HG02763 (cell line): ENCODE measurements around the gene AKAP6.

Source experiments
- ATAC-seq: cut with Tn5 transposase; IDR thresholded peaks from one replicate; pipeline ENCODE4 v1.9.1; 2021; ENCODE audit warnings: mild to moderate bottlenecking, moderate library complexity; ENCODE audit not compliant: unreplicated experiment

The AKAP6 gene

DNA sequence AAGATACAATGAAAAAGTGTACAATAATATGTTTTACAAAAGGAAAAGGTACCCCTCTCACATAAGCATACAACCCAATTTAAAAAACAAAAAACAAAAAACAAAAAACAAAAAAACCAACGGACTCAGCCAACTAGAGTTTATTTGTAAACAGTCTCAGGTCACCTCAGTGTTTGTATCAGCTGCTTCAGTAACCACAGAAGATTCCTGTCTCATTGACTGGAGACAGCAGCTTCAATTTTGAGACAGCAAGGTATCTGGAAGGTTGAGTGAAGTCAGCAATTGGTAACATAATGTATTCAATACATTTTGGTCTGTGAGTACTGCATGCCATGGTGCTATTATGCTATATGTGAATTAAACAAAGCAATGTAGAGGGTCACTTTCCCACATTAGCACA lies 201.7 kb downstream of the AKAP6 start:
- ATAC-seq: no peak

DNA sequence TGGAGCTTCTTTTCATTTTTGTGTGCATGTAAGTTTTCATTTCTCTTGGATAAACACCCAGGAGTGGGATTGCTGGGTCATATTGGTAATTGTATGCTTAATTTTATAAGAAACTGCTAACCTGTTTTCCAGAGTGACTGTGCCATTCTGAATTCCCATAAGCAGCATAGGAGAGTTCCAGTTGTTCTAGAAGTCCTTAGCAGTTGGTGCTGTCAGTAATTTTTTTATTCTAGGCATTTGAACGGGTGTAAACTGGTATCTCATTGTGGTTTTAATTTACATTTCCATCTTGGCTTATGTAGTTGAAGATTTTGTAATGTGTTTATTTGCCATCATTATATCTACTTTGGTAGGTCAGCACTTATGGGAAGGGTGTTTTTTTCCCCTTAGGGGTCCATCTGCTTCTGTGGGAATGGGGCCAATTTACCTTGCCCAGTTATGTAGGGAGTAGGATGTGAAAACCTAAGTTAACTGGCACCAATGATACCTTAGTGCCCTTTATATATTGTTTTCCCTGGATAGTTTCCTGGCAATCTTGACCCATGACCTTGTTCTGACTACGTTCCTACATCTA lies 202.9 kb downstream of the AKAP6 start:
- no peak for ATAC-seq

DNA sequence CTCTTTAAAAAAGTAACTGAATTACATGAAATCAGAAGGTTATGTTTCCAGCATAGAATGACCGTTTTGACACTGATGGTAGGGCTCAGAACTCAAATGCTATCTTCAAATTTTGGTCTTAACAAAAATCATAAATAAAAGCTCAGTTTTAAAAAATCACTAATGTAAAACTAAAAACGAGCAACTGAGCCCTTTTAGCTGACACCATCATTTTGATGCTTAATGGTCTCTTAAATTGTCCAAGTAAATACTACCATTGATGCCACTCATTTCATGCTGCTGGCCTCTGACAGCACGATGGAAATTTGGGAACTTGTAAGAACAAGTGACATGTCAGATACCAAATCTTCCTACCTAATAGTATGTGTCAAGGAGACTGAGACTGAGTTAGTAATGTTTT lies 205.0 kb downstream of the AKAP6 start:
- ATAC-seq: no peak

DNA sequence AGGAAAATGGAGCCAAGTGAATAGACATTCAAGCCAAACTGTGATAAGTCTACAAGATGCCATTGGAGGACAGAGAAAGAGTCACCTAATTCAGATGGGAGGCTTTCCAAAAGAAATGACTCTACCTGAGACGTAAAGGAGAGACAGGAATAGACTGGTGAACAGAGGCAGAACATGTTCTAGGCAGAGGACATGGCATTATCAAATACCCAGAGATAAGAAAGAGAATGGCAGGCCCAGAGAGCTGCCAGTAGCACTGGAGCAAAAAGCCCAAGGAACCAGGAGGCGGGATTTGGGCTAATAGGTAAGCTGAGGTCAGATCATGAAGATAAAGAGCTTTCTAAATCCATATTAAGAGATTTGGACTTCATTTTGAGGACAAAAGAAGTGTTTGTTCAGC lies 207.1 kb downstream of the AKAP6 start:
- ATAC-seq: no peak

DNA sequence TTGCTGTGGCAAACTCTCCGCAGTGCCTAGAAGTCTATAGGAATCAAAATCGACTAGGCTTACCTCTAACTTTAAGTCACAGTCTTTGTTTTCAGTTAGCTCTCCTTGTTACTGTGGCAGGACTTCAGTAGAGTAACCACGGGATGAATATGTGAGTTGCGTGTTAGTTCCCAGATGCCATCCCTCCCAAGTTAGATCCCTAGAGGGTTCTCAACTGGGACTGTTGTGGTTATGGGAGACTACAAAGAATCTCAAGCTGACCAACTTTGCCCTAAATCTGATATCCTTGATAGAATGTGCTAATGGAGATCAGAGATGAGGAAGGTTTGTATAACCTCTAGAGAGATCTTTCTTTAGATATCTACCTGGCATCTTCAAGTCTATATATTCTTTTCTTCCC lies 208.1 kb downstream of the AKAP6 start:
- no peak for ATAC-seq

DNA sequence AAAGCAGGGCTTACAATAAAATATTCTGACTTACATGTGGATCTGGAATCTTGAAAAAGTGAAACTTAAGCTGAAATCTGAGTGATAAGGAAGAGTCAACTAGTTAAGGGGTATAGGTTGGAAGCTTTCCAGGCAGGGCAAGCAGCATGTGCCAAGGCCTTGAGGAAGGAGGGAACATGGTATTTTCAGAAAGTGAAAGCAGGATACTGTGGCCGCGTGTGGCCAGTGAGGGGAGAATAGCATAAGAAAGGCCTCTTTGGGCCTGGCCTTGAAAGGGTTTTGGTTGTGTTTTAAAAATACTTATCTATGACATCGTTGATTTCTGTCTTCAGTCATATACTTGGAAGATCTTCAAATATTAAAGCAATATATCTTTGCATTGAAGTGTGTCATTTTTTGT lies 213.4 kb downstream of the AKAP6 start:
- ATAC-seq: no peak

DNA sequence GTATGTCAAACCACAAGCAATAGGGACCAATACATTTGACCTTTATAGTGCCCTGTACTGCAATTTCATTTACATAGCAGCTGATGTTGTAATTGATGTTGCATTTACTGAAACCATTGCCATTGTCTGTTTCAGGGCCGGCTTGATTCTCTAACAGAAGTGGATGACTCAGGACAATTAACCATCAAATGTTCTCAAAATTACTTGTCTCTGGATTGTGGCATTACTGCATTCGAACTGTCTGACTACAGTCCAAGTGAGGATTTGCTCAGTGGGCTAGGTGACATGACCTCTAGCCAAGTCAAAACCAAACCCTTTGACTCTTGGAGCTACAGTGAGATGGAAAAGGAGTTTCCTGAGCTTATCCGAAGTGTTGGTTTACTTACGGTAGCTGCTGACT lies 216.0 kb downstream of the AKAP6 start:
- ATAC-seq: no peak

DNA sequence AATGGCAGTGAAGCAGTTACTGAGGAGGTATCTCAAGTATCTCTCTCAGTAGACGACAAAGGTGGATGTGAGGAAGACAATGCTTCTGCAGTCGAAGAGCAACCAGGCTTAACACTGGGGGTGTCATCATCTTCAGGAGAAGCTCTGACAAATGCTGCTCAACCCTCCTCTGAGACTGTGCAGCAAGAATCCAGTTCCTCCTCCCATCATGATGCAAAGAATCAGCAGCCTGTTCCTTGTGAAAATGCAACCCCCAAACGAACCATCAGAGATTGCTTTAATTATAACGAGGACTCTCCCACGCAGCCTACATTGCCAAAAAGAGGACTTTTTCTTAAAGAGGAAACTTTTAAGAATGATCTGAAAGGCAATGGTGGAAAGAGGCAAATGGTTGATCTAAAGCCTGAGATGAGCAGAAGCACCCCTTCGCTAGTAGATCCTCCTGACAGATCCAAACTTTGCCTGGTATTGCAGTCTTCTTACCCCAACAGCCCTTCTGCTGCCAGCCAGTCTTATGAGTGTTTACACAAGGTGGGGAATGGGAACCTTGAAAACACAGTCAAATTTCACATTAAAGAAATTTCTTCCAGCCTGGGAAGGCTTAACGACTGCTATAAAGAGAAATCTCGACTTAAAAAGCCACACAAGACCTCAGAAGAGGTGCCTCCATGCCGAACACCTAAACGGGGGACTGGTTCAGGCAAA lies 216.6 kb downstream of the AKAP6 start:
- ATAC-seq: no peak

DNA sequence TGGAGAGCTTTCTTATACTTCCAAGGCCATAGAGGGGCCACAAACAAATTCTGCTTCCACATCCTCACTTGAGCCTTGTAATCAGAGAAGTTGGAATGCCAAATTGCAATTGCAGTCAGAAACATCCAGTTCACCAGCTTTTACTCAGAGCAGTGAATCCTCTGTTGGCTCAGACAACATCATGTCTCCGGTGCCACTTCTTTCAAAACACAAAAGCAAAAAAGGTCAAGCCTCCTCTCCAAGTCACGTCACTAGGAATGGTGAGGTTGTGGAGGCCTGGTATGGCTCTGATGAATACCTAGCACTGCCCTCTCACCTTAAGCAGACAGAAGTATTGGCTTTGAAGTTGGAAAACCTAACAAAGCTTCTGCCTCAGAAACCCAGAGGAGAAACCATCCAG lies 217.1 kb downstream of the AKAP6 start:
- no peak for ATAC-seq

DNA sequence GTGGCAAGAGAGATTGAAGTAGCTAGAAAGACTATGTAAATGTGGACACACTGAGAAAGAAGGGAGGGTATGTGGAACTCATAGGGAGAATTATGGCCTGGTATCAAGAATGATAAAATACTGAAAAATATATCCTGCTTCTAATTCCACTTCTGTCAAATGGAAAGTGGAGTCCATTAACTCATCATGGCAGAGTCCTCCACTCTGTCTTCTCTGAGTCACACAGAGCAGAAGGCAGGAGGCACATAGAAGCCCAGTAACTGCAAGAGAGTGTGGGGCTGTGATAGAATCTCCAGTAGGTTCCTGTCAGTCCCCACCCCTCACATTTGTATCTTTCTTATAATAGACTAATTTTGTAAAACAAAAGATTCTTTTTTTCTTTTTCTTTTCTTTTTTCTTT lies 223.7 kb downstream of the AKAP6 start:
- ATAC-seq: no peak

DNA sequence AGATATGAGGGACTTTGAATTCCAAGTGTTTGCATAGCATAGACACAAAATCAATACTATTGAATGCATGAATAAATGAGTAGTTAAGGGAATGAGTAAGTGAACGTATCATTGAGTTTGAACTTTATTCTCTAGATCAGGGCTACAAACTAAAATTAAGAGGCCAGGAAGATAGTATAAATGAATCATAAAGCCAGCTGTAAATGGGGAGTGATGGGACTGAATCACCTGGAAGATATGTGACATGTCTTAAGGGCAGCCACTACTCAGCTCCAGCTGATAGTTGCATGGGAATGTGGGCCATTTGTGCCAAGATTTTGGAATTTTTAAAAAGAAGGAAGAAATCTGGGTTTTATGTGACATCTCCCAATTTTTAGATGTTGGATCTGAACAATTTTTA lies 229.9 kb downstream of the AKAP6 start:
- ATAC-seq: no peak

DNA sequence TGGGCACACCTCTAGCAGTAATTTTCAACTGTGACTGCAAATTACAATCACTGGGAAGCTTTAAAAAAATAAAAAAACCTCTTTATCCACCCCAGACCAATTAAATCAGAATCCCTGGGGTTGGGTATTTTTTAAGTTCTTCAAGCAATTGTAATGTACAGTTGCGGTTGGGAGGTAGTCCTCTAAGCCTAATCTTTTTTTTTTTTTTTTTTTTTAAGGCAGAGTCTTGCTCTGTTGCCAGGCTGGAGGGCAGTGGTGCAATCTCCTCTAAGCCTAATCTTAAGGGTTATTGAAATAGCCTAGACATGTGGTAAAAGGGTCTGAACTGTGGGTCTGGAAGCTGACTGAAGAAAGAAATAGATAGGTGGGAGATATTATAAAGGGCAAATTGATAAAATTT lies 230.5 kb downstream of the AKAP6 start:
- no peak for ATAC-seq

DNA sequence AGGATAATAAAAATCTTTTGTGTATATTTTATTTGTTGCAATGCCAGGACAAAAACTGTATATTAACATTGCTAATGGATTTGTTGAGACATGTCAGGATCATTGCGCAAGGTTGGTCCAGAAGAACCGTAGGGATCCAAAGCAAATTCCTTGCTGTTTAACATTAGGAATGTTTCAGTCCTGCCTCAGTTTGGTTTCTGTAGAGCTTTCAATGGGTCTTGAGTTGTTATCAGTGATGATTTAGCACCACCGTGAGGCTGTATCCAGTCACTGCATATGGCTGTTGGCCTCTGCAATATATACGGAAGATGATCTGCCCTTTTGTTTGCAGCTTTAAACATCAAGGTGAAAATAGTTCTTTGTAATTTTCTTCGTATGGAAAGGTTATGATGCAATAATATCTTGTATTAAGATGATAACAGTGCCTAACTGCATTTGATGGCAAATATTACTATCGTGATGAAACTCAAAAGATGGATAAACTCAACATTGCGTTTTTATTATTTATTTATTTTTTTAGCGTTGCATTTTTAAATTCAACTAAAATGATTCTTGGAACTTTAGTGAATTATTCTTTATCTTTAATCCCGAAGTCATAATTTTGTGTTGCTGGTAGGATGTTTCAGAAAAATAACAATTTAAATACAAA lies 231.2 kb downstream of the AKAP6 start:
- ATAC-seq: peak; percentile 67

DNA sequence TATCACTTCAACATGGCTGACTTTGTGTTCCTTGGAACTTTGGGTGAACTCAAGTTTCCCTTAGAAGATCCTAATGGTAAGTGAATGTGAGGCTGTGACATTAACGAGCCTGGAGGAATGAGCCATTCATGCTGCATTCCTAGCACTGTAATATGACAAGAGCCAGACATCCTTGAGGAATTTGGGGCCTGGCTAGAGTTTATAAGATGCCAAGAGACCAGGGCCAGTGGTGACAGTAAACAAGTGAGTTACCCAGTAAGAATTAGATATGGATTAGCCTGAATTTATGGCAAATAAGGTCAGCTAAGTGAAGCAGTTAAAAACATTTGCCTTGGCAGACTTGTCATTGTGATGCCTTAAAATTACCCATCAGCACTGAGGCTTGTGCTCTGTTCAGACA lies 232.4 kb downstream of the AKAP6 start:
- ATAC-seq: no peak

DNA sequence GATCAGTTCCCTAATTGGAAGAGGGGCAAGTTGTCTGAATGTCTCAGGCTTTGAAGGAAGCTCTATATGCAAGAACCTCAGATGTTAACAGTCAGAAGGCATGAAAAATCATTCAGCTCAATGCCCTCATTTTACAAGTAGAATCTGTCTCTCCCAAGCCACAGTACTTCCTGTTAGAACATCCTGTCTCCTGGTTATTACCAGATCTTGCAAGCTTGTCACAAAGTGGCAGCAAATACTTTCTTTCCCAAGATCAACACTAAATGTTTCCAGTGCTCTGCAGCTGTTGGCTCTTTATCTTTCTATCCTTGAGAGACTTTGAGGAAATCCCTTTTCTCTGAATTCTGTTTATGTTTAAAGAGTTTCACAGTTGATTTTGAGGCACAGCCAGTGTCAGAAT lies 235.5 kb downstream of the AKAP6 start:
- no peak for ATAC-seq

DNA sequence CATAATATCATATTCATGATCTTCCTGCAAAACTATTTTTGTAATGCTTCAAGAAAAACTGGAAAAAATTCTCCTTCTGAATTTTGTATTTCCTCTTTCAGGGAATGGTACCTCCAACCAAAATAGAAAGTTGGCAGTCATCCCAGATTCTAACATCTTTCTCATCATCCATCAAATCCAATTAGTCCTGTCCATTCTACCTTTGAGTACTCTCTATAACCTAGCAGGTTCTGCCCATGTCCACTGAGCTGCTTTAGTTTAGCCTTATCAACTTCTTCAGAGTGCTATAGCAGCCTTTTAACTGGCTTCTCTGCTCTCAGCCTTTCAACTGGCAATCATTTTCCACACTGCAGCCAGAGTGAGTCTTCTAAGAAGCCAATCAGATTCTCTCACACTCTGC lies 236.2 kb downstream of the AKAP6 start:
- ATAC-seq: no peak

DNA sequence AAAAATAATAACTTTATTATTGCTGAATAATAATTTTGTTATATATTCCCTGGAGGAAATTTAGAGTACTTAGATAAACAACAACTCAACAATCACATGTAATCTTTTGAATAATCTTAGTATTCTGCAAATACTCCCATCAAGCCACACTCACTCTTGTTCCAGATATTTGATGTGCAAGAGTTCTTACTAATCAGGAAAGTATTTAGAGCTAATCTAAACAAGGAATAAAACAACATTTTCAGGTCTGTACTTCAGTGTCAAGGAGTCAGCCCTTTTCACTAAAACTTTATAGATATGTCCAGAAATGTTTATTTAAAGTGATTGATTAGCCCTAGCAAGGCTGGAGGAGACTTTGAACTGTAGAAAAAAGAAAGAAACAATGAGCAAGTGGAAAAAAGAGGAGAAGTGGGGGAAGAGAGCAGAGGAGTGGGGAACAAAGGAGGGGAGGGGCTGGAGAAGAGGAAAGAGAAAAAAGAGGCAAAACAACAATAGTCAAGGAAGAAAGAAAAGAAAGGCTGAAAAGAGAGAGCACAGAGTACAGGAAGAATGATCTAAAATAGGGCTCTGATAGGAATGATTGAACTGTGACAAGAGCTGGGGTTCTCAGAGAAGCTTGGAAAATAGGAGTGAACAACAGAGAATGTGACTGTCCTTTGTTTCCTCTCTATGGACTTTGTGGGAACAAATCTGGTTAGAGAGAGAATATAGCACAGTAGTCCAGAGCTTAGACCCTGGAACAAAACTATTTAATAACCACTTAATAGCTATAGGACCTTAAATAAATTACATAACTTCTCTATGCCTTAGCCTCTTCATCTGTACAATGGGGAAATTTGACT lies 238.7 kb downstream of the AKAP6 start:
- no peak for ATAC-seq

DNA sequence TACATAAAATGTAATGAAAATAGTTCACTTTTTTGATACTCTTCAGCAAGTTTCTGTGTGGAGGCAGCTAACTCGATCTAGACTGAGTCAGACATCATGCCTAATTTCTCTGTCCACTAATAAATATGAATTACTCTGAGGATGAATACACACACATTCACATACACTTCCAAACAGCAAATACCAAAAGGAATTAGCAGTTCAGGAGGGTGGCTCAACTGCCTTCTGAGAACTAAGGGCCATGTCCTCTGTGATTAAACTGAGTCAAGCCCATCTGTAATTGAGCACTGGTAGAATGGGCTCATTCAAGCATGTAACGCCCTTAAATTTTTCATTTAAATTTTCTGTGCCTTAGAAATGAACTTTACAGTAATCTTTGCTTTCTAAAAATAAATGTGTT lies 242.5 kb downstream of the AKAP6 start:
- ATAC-seq: no peak

DNA sequence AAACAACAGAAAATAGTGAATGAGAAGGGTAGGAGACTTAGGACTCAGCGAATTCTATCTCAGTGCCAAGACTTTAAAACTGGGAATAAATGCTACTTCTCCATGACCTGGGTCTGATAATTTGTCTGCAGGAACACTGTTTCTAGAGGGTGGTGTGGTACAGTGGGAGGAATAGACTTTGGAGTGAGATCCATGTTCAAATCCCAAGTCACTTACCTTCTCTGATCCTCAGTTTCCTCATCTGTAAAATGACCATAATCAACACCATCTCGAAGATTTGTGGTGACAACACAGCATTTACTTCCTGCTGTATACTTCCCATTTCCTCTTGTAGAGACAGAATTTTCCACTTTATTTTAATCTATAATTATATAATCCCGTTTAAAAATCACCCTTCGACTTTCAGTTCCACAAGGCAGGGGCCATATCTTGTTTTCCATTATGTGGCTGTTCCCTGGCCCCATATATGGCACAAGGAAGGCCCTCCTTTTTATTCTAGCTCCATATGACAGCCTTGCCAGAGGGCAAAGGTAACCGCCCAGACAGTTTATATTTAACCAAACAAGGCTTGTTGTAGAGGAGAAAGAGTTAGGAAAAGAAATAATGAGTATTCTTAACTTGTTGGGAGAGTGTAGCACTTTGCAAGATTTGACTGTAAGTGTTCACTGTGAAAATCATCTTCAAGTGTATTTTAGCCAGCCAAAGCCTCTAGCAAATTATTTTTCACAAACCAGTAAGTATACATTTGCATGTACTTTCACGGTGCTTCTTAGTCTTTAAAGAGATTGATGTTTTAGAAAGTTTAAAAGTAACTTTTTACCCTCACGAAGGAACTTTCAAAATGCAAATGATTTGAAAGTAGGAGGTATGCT lies 243.1 kb downstream of the AKAP6 start:
- peak; percentile 49 for ATAC-seq

DNA sequence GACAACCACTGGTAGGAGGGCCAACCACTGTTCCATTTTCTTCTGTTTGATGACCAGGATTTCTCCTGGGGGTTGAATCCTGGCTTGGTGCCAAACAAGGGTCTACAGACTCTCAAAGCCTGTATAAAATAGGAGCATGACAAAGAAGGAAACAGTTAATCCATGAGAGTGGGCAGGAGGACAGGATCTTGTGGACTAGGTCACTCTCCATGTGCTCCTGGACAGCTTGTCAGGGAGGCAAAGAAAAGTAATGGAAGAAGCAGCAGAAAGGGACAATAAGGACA lies 243.7 kb downstream of the AKAP6 start:
- ATAC-seq: peak; percentile 9

DNA sequence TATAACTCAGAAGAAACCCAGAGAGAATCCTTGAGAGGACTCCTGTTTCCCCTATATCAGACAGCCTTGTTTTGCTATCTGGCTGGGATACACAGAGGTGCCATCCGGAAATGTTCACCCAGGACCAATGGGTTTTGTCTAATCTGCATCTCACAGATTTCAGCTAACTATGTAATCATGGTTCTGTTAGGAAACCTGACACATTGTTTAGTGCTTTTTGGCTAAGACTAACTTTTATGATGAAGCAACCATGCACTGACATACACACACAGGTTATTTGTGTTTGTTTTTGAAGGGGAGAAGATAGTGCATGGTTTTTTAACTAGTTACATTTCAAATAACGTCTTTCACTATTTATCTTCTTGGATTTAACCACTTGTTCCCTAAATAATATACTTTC lies 245.2 kb downstream of the AKAP6 start:
- no peak for ATAC-seq
